ENCODE data around the gene DOCK7.

DNA sequence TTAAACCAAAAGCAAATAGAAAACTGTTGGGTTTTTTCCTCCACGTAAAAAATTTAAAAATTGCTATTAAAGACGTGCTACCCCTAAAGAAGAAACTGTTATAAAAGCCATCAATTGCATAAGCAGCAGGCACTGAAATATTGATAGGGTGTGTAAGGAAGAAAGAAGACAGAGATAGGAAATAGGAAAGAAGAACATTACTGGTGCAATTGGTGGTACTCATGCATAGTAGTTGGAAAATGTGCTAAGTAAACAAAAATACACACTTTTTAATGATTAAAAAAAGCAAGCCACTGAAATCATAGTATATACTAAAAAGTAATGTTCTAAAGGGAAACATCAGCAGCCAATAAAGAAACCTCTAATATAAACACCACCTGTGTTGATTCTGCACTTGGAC is 143.6 kb downstream of the DOCK7 start:
- TF ChIP-seq CTCF (conservative IDR thresholded peaks at IDR 0.05; ENCODE audit: low read depth, low read length) (no peak), EZH2 (IDR thresholded peaks at IDR 0.05; ENCODE audit: low read length, unreplicated experiment) (no peak)
